Activated CD8-positive, alpha-beta T cell treated with anti-CD3 and anti-CD28 coated beads, Interleukin-2, amount 10 ng/mL, durations not matched to agents 7 days and 5 days (primary cell): Measurements from ENCODE around the gene WWOX. TPM values are rescaled to one million over a fixed set of nuclear protein-coding genes. Genes with fewer than 3 reads are reported as not detected.
"Not testable (repeated sequence)": the region's sequence is repeated elsewhere in the genome, so short reads cannot be mapped to it uniquely, and the experiment has no call there.

Experiments used
- ATAC-seq: fragments of 150-1000 bp; cut with Tn5 transposase; one replicate; pipeline ENCODE4 v1.10.0; 2021; ENCODE audit warnings: moderate library complexity
- CTCF ChIA-PET: fragments of 350-600 bp; sonication (Branson Sonifier 250); formaldehyde crosslinking; loops from one replicate; lab custom pipeline; 2021; ENCODE audit warnings: antibody characterized with exemption; lab: Charles Lee
- POLR2A ChIA-PET: fragments of 350-600 bp; sonication (Branson Sonifier 250); formaldehyde crosslinking; loops from one replicate; lab custom pipeline; 2021; ENCODE audit warnings: antibody characterized with exemption; lab: Charles Lee
- DNase-seq: peaks from one replicate; pipeline ENCODE4 v3.0.0-alpha.2; 2020
- H3K27ac Mint-ChIP-seq: one replicate; pipeline ENCODE4 v1.8.0; 2021; ENCODE audit warnings: mild to moderate bottlenecking, mixed read lengths
- H3K27me3 Mint-ChIP-seq: one replicate; pipeline ENCODE4 v1.8.0; 2021; ENCODE audit warnings: low read depth, mixed read lengths
- H3K36me3 Mint-ChIP-seq: one replicate; pipeline ENCODE4 v1.8.0; 2021; ENCODE audit warnings: low read depth, mixed read lengths
- H3K4me1 Mint-ChIP-seq: one replicate; pipeline ENCODE4 v1.8.0; 2021; ENCODE audit warnings: low read depth, mixed read lengths
- H3K4me3 Mint-ChIP-seq: one replicate; pipeline ENCODE4 v1.8.0; 2021; ENCODE audit warnings: mild to moderate bottlenecking, mixed read lengths
- H3K9me3 Mint-ChIP-seq: one replicate; pipeline ENCODE4 v1.8.0; 2022; ENCODE audit warnings: mixed read lengths; ENCODE audit not compliant: insufficient read depth
- total RNA-seq, 2 experiments: library from RNA; stranded (reverse); gene quantifications; one replicate each; pipeline ENCODE4 v1.2.3, GENCODE V29; 2021

WWOX gene
- total RNA-seq = 10 to 100 TPM; 34.4 to 34.9 TPM

DNA sequence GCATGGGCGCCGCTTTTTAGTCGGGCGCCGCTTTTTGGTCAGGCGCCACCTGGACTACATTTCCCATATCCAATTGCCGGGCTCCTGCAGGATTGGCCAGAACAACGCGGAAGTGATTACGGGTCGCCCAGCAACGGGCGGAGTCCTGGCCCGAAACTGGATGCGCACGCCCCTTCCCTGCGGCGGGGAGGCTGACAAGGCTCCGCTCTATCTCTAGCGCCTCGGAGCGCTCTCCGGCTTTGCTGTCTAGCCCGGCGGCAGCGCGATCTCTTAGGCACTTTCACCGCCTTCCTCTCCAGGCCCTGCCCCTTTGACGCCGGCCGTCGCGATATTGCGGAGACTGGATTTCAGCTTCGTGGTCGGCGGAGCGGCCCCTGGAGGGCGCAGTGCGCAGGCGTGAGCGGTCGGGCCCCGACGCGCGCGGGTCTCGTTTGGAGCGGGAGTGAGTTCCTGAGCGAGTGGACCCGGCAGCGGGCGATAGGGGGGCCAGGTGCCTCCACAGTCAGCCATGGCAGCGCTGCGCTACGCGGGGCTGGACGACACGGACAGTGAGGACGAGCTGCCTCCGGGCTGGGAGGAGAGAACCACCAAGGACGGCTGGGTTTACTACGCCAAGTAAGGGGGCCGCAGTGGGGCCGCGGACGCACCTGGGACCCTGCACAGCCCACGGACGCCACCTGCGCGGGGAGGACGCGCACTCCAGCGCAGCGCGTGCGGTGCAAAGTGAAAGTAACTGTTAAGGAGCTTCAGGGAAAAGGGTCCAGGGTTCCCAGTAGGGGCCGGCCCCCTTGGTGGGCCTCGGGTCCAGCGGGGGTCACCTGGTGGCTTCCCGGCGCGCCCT, at the start of gene WWOX:
WWOX (plus strand) TSS at position 384 of the 841 bp plus-strand sequence.
- ATAC-seq (peak; percentile 97), DNase-seq (peak; percentile 97)
- ChIA-PET CTCF (interaction anchor here (0.5 to 1.5 kb wide), 13 partner anchors 10 to 96 kb away, joined by 3 to 9 read pairs (median 4); no protein-coding TSS in a partner anchor), POLR2A (interaction anchor here (0.6 to 1.9 kb wide), 6 partner anchors 10 to 1503 kb away, joined by 3 to 6 read pairs (median 3); no protein-coding TSS in a partner anchor)
- Mint-ChIP-seq H3K27ac (peak within 1 kb of the TSS; percentile 96), H3K36me3 (no peaks in the 10 kb centered on the region), H3K4me3 (peak within 1 kb of the TSS; percentile 86), H3K27me3 (no peaks in the 10 kb centered on the region), H3K4me1 (peaks cover 23% of the 10 kb centered on the region), H3K9me3 (no peaks in the 10 kb centered on the region)

DNA sequence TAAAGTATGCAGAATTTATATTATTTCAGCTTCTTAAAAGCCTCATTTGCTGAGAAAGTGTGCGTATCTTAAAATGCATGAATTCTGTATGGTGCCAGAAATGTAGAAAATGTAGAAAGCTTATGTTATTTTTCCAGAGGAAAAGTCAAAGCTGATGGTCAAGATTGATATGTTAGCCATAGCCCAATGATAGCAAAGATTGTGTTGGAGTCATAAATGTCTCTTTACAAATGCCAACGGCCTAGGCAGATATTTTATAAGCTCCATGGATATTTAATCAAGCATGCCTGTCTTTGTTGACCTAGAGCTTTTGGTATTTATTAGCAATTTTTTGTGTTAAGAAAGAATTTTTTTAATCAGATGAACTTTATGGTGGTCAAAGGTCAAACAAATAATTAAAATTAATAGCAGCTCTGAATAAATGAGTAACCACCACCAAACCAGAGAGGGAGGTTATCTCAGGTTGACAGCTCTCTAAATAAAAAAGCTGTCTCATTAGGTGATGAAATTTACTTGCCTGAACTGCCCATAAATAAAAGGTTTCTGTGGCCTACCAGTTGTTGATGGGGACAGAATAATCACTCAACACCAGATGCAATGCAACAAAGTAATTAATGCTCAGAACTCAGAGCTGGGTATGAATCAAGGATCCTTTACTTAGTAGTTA, 48.6 kb upstream of the WWOX start:
- Mint-ChIP-seq H3K4me1 (no peaks in the 10 kb centered on the region), H3K27ac (no peak overlapping the region), H3K27me3 (no peaks in the 10 kb centered on the region), H3K4me3 (no peak overlapping the region), H3K36me3 (no peaks in the 10 kb centered on the region), H3K9me3 (no peaks in the 10 kb centered on the region)
- ChIA-PET CTCF (interaction anchor here (1.3 to 1.5 kb wide), 2 partner anchors 48 to 49 kb away, joined by 3 to 4 read pairs; partner anchors contain the start of gene WWOX), POLR2A (no interaction called here)
- no peak for DNase-seq
- ATAC-seq = no peak

DNA sequence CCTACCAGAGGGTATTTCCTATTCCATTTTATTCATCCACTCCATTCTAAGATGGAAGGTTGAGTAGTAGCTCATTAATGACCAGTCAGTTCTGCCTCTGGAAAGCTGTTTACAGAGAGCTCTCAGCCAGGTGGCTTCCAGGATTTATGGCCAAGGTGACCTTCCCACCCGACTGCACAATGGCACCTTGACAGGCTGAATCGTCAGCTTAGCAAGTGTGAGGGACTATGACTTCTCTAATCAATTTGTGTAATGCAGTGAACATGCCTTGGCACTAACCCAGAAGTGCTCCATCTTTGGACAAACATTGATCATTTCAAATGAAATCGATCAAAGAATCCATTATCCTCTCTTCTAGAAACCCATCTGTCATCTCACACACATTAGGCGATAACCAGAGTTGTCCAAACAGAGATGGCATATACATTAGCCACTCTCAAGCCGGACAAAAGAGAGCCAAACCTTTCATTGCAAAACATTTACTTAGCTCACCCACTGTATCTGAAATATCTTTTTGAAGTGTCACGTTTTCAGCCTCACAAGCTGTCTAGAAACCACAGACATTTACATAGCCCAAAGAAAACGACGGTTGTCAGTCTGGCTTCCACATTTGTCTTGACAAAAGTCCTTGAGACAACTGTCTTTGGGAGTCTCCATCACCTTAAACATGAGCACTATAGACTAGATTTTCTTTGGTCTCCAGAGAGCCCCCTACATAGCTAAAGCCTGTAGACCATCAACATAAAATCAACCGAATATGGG, 41.5 kb upstream of the WWOX start:
- Mint-ChIP-seq H3K27me3 (no peaks in the 10 kb centered on the region), H3K4me3 (no peak overlapping the region), H3K4me1 (no peaks in the 10 kb centered on the region), H3K27ac (no peak overlapping the region), H3K36me3 (no peaks in the 10 kb centered on the region), H3K9me3 (no peaks in the 10 kb centered on the region)
- ChIA-PET CTCF (interaction anchor here (0.7 to 1.3 kb wide), 3 partner anchors 17 to 54 kb away, joined by 3 read pairs; no protein-coding TSS in a partner anchor), POLR2A (no interaction called here)
- no peak for ATAC-seq
- DNase-seq = no peak

DNA sequence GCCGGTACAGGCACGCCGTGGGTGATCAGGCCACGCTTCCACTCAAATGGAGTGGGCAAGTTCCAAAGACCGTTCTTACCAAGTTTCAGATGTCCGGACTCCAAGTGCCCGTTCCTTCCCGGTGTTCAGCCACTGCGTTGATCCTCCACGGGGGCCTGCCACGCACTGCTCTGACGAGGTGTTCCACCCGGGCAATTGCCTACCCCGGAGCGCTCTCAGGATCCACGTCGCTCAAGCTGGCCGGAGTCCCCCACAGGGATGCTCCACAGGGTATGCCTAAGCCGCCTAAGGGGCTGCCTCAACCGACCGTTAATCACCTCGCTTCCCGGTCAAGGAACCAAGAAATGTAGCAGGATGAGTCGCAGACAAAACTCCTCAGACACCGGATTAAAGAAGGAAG, 39.6 kb upstream of the WWOX start:
- H3K27me3 Mint-ChIP-seq, H3K27ac Mint-ChIP-seq, CTCF ChIA-PET, ATAC-seq, H3K36me3 Mint-ChIP-seq, H3K9me3 Mint-ChIP-seq, DNase-seq, POLR2A ChIA-PET, H3K4me3 Mint-ChIP-seq, H3K4me1 Mint-ChIP-seq: not testable (repeated sequence)

DNA sequence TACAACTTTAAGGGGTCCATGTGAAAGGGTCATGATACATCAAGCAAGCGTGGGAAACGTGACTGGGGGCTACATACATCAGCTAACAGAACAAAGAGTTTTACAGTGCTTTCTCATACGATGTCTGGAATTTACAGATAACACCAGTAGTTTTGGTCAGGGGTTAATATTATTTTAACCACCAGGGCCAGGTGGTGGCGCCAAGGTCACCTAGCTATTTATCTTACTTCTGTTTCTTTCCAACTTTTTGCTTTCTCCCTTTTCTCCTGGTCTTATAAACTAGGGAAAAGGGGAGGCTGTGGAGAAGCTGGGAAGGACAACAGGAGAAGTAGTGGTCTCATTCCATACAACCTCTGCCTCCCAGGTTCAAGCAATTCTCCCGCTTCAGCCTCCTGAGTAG, 39.2 kb upstream of the WWOX start:
- ChIA-PET POLR2A (no interaction called here), CTCF (no interaction called here)
- Mint-ChIP-seq H3K36me3 (no peaks in the 10 kb centered on the region), H3K27me3 (peaks cover 3% of the 10 kb centered on the region), H3K27ac (no peak overlapping the region), H3K9me3 (no peaks in the 10 kb centered on the region), H3K4me1 (no peaks in the 10 kb centered on the region), H3K4me3 (no peak overlapping the region)
- ATAC-seq (no peak), DNase-seq (no peak)

- no peak for ATAC-seq
- no peaks in the 10 kb centered on the region for H3K4me1 Mint-ChIP-seq
- ChIA-PET CTCF (no interaction called here), POLR2A (no interaction called here)
- DNase-seq = no peak
- H3K9me3 Mint-ChIP-seq = no peaks in the 10 kb centered on the region
- no peak overlapping the region for H3K27ac Mint-ChIP-seq
- no peak overlapping the region for H3K4me3 Mint-ChIP-seq
- H3K27me3 Mint-ChIP-seq = peaks cover 5% of the 10 kb centered on the region
- no peaks in the 10 kb centered on the region for H3K36me3 Mint-ChIP-seq
These were observed 38.6 kb upstream of the WWOX start for GRCh38 chr16:78060809-78061208.

GRCh38 chr16:78065319-78065718, 34.1 kb upstream of the WWOX start:
- no peak overlapping the region for H3K27ac Mint-ChIP-seq
- H3K36me3 Mint-ChIP-seq = no peaks in the 10 kb centered on the region
- ATAC-seq (no peak), DNase-seq (no peak)
- H3K4me1 Mint-ChIP-seq = no peaks in the 10 kb centered on the region
- ChIA-PET CTCF (no interaction called here), POLR2A (no interaction called here)
- H3K27me3 Mint-ChIP-seq = peaks cover 7% of the 10 kb centered on the region
- no peaks in the 10 kb centered on the region for H3K9me3 Mint-ChIP-seq
- no peak overlapping the region for H3K4me3 Mint-ChIP-seq

DNA sequence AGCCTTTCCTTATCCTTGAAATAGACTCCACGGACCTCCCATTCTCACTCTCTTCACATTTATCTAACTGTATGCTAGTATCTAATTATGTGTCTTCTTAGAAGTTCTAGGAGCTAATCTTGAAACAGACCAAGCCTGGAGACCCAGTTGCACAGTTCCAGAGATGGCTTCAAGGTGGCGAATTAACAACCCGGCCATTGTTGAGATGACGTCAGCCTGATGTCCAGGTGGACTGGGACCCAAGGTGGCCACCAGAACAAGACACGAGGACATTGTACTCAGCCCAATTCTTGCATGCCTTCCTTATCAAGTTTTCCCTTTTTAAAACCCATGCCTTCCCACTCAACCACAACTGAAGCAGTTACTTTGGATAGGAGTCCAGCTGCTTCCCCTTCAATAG, 29.5 kb upstream of the WWOX start:
- DNase-seq = no peak
- POLR2A ChIA-PET = no interaction called here
- no peak overlapping the region for H3K4me3 Mint-ChIP-seq
- CTCF ChIA-PET = no interaction called here
- peaks cover 10% of the 10 kb centered on the region for H3K27me3 Mint-ChIP-seq
- no peak for ATAC-seq
- no peaks in the 10 kb centered on the region for H3K36me3 Mint-ChIP-seq
- no peaks in the 10 kb centered on the region for H3K9me3 Mint-ChIP-seq
- H3K4me1 Mint-ChIP-seq = no peaks in the 10 kb centered on the region
- H3K27ac Mint-ChIP-seq = no peak overlapping the region

DNA sequence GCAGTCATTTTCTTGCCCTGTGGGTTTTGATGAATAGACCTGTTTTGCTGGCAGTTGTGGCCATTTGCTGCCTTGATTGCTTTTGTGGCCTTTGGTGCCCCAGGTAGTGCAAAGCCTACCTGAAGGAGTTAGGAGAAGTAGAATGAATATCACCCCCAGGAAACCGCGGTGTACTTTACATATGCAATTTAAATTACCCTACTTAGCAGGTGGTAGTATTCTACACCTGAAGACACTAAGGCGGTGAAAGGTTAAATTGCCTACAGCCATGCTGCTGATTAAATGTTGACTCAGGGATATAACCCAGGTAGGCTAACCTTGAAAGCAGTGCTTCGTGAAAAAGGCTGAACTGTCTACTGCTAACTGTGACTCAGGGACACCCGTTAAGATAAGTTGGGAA, 27.2 kb upstream of the WWOX start:
- no peaks in the 10 kb centered on the region for H3K4me1 Mint-ChIP-seq
- H3K36me3 Mint-ChIP-seq = no peaks in the 10 kb centered on the region
- ChIA-PET CTCF (no interaction called here), POLR2A (no interaction called here)
- H3K4me3 Mint-ChIP-seq = no peak overlapping the region
- peaks cover 2% of the 10 kb centered on the region for H3K27me3 Mint-ChIP-seq
- ATAC-seq (no peak), DNase-seq (no peak)
- no peak overlapping the region for H3K27ac Mint-ChIP-seq
- no peaks in the 10 kb centered on the region for H3K9me3 Mint-ChIP-seq

DNA sequence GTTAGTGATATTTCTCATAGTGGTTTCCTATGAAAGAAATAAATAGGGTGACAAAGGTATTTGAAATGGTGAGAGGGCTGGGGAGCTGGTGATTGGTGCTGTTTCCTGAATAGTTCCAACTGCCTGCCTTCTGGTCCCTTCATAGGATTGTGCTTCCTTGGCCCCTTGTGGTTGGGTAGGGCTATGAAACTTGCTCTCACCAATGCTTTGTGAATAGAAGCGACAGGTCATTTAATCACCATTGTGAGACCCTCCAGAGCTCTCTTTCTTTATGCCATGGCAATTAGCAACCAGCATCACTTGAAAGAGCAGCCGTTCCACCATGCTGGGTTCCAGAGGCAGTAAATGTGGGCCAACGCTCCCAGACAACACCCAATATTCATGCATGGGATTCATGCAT, 23.7 kb upstream of the WWOX start:
- Mint-ChIP-seq H3K27me3 (peaks cover 2% of the 10 kb centered on the region), H3K4me1 (no peaks in the 10 kb centered on the region), H3K27ac (no peak overlapping the region), H3K9me3 (no peaks in the 10 kb centered on the region), H3K4me3 (no peak overlapping the region), H3K36me3 (no peaks in the 10 kb centered on the region)
- ChIA-PET CTCF (interaction anchor here (1.2 kb wide), 2 partner anchors 18 to 24 kb away, joined by 3 read pairs; partner anchors contain the start of gene WWOX), POLR2A (no interaction called here)
- no peak for ATAC-seq
- no peak for DNase-seq

DNA sequence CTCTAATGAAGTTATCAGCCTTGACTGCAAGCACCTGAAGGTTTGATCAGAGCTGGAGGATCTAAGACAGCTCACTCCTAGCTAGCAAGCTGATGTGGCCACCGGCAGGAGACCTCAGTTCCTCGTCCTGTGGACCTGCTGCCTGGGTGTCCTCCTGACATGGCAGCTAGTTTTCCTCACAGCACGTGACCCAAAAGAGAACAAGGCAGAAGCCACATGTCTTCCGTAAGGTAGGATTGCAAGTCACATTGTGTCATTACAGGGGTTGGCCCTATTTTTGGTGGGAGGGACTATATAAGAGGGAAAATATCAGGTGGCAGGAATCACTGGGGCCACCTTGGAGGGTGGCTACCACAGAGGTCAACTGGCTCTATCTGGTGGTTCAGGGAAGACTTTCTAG, 18.1 kb upstream of the WWOX start:
- H3K9me3 Mint-ChIP-seq = no peaks in the 10 kb centered on the region
- ATAC-seq (no peak), DNase-seq (no peak)
- no peaks in the 10 kb centered on the region for H3K4me1 Mint-ChIP-seq
- H3K4me3 Mint-ChIP-seq = no peak overlapping the region
- POLR2A ChIA-PET = no interaction called here
- H3K27me3 Mint-ChIP-seq = peaks cover 7% of the 10 kb centered on the region
- no peak overlapping the region for H3K27ac Mint-ChIP-seq
- no peaks in the 10 kb centered on the region for H3K36me3 Mint-ChIP-seq
- CTCF ChIA-PET = no interaction called here
